CD4-positive, alpha-beta memory T cell (primary cell): ENCODE data around the gene TDRD7. TPM values are rescaled to one million over a fixed set of nuclear protein-coding genes. Genes with fewer than 3 reads are reported as not detected.
"Not testable (repeated sequence)": the region's sequence is repeated elsewhere in the genome, so short reads cannot be mapped to it uniquely, and the experiment has no call there.

Experiments
- CTCF ChIA-PET: fragments of 350-600 bp; sonication (Branson Sonifier 250); formaldehyde crosslinking; loops from one replicate; lab custom pipeline; 2021; ENCODE audit warnings: inconsistent platforms; ENCODE audit not compliant: partially characterized antibody; lab: Charles Lee
- POLR2A ChIA-PET: fragments of 350-600 bp; sonication (Branson Sonifier 250); formaldehyde crosslinking; loops from one replicate; lab custom pipeline; 2021; ENCODE audit not compliant: partially characterized antibody; lab: Charles Lee
- DNase-seq, 5 donors: peaks; one replicate each; pipeline versions ENCODE4 v3.0.0 to v3.0.0-alpha.2; 2020 to 2022; ENCODE audit warnings: mixed read lengths in 1 of 5
- H3K27ac ChIP-seq: one replicate; pipeline ENCODE4 v1.7.0; 2013; ENCODE audit warnings: low read depth, low read length
- H3K27me3 ChIP-seq: 2 replicates; pipeline ENCODE4 v1.7.0; 2013; ENCODE audit warnings: mild to moderate bottlenecking, low read length, moderate library complexity; ENCODE audit not compliant: insufficient read depth
- H3K36me3 ChIP-seq: 2 replicates; pipeline ENCODE4 v1.7.0; 2013; ENCODE audit warnings: mild to moderate bottlenecking, low read length, moderate library complexity; ENCODE audit not compliant: insufficient read depth
- H3K4me1 ChIP-seq: 2 replicates; pipeline ENCODE4 v1.7.0; 2013; ENCODE audit warnings: mild to moderate bottlenecking, low read length, moderate library complexity; ENCODE audit not compliant: insufficient read depth
- H3K4me3 ChIP-seq, 2 donors: one replicate each; pipeline ENCODE4 v1.7.0; 2013; ENCODE audit warnings: low read length in 2 of 2, mild to moderate bottlenecking in 1 of 2
- H3K9me3 ChIP-seq, 2 donors: one replicate each; pipeline ENCODE4 v1.7.0; 2013; ENCODE audit warnings: low read length in 2 of 2, control low read depth in 1 of 2; ENCODE audit not compliant: control insufficient read depth in 1 of 2
- H3K27ac Mint-ChIP-seq, 7 donors: one replicate each; pipeline ENCODE4 v1.8.0; 2020 to 2021; ENCODE audit warnings: mixed read lengths in 7 of 7, mild to moderate bottlenecking in 6 of 7, inconsistent platforms in 3 of 7, moderate library complexity in 3 of 7
- H3K27me3 Mint-ChIP-seq, 2 donors: one replicate each; pipeline ENCODE4 v1.8.0; 2020 to 2021; ENCODE audit warnings: mixed read lengths in 2 of 2
- H3K36me3 Mint-ChIP-seq, 2 donors: one replicate each; pipeline ENCODE4 v1.8.0; 2020 to 2021; ENCODE audit warnings: mixed read lengths in 2 of 2, inconsistent platforms in 1 of 2, mild to moderate bottlenecking in 1 of 2
- H3K4me1 Mint-ChIP-seq, 4 donors: one replicate each; pipeline ENCODE4 v1.8.0; 2020 to 2021; ENCODE audit warnings: mixed read lengths in 4 of 4, mild to moderate bottlenecking in 1 of 4
- H3K4me3 Mint-ChIP-seq, 8 donors: one replicate each; pipeline ENCODE4 v1.8.0; 2020 to 2021; ENCODE audit warnings: mixed read lengths in 8 of 8, mild to moderate bottlenecking in 7 of 8, moderate library complexity in 6 of 8, inconsistent platforms in 3 of 8
- H3K9me3 Mint-ChIP-seq, 8 donors: one replicate each; pipeline ENCODE4 v1.8.0; 2020 to 2021; ENCODE audit warnings: mixed read lengths in 8 of 8, mild to moderate bottlenecking in 5 of 8, inconsistent platforms in 3 of 8, moderate library complexity in 1 of 8
- intact Hi-C: fragments of 100-400 bp; cut with micrococcal nuclease; formaldehyde crosslinking; loops from one replicate; pipeline ENCODE4 v1.15.1; 2023
- polyA plus RNA-seq, 2 donors: library from polyadenylated mRNA; unstranded; fragments of 300-500 nt; fragmentation: Illumina TruSeq; gene quantifications; one replicate each; pipeline ENCODE4 v1.2.3, GENCODE V29; 2021
- total RNA-seq, 2 experiments: library from RNA; stranded (reverse); gene quantifications; one replicate each; pipeline ENCODE4 v1.2.3, GENCODE V29; 2021

TDRD7 gene
- total and polyA plus RNA-seq, 4 experiments from 2014 or later = 5.6 to 13.6 (median 11.4) TPM

- H3K27me3 Mint-ChIP-seq, H3K4me1 Mint-ChIP-seq, POLR2A ChIA-PET, H3K4me1 ChIP-seq, H3K27ac Mint-ChIP-seq, H3K27me3 ChIP-seq, H3K4me3 Mint-ChIP-seq, H3K27ac ChIP-seq, intact Hi-C loops, H3K9me3 Mint-ChIP-seq, CTCF ChIA-PET, H3K9me3 ChIP-seq, H3K4me3 ChIP-seq, H3K36me3 ChIP-seq, DNase-seq: not testable (repeated sequence)
- peaks cover 29 to 45% of the 10 kb centered on the region in 2 donors for H3K36me3 Mint-ChIP-seq
Measured at GRCh38 chr9:97453573-97453972, 41.7 kb downstream of the TDRD7 start.

- H3K27ac Mint-ChIP-seq, H3K27me3 Mint-ChIP-seq, H3K36me3 ChIP-seq, H3K9me3 ChIP-seq, POLR2A ChIA-PET, H3K4me3 ChIP-seq, H3K4me1 ChIP-seq, H3K27ac ChIP-seq, H3K4me1 Mint-ChIP-seq, intact Hi-C loops, H3K4me3 Mint-ChIP-seq, H3K27me3 ChIP-seq, H3K9me3 Mint-ChIP-seq, DNase-seq: not testable (repeated sequence)
- peaks cover 30 to 40% of the 10 kb centered on the region in 2 donors for H3K36me3 Mint-ChIP-seq
- CTCF ChIA-PET = interaction anchor here (1.9 kb wide), 1 partner anchor 12 kb away, joined by 6 read pairs; no protein-coding TSS in a partner anchor
Measured at GRCh38 chr9:97456841-97457240, 44.9 kb downstream of the TDRD7 start.

- Histone ChIP-seq H3K9me3 (no peaks in the 10 kb centered on the region), H3K4me3 (no peak overlapping the region), H3K27me3 (no peaks in the 10 kb centered on the region), H3K36me3 (no peaks in the 10 kb centered on the region), H3K4me1 (no peaks in the 10 kb centered on the region), H3K27ac (no peak overlapping the region)
- Mint-ChIP-seq H3K4me3 (no peak overlapping the region), H3K4me1 (no peaks in the 10 kb centered on the region), H3K36me3 (peaks cover 34 to 39% of the 10 kb centered on the region in 2 donors), H3K27me3 (no peaks in the 10 kb centered on the region), H3K27ac (no peak overlapping the region), H3K9me3 (peaks cover 0 to 8% (median 0%) of the 10 kb centered on the region in 8 donors)
- CTCF ChIA-PET = interaction anchor here (1.0 kb wide), 1 partner anchor 8 kb away, joined by 3 read pairs; no protein-coding TSS in a partner anchor
- intact Hi-C loops = no loop called here
- DNase-seq = no peak
- POLR2A ChIA-PET = interaction anchor here (0.9 kb wide), 1 partner anchor 29 kb away, joined by 3 read pairs; no protein-coding TSS in a partner anchor
Measured at GRCh38 chr9:97459326-97459725, 47.4 kb downstream of the TDRD7 start.

- no peak overlapping the region for H3K4me3 Mint-ChIP-seq
- no peak overlapping the region for H3K27ac Mint-ChIP-seq
- Histone ChIP-seq H3K9me3 (no peaks in the 10 kb centered on the region), H3K27me3 (no peaks in the 10 kb centered on the region), H3K36me3 (no peaks in the 10 kb centered on the region), H3K4me3 (no peak overlapping the region), H3K27ac (no peak overlapping the region), H3K4me1 (no peaks in the 10 kb centered on the region)
- ChIA-PET CTCF (interaction anchor here (1.4 kb wide), 1 partner anchor 136 kb away, joined by 5 read pairs; no protein-coding TSS in a partner anchor), POLR2A (no interaction called here)
- no peaks in the 10 kb centered on the region for H3K9me3 Mint-ChIP-seq
- DNase-seq = peak in 1 of 5 donors; percentile 22
- H3K36me3 Mint-ChIP-seq = peaks cover 37 to 42% of the 10 kb centered on the region in 2 donors
- H3K4me1 Mint-ChIP-seq = no peaks in the 10 kb centered on the region
- intact Hi-C loops = no loop called here
- H3K27me3 Mint-ChIP-seq = no peaks in the 10 kb centered on the region
Measured at GRCh38 chr9:97462159-97462558, 50.3 kb downstream of the TDRD7 start.

- peaks cover 44 to 48% of the 10 kb centered on the region in 2 donors for H3K36me3 Mint-ChIP-seq
- CTCF ChIA-PET = no interaction called here
Measured at GRCh38 chr9:97462914-97463313, 51.0 kb downstream of the TDRD7 start.

GRCh38 chr9:97468658-97469448, 57.0 kb downstream of the TDRD7 start:
- ChIA-PET POLR2A (no interaction called here), CTCF (interaction anchor here (1.6 to 6.5 kb wide), 6 partner anchors 13 to 186 kb away, joined by 5 to 68 read pairs (median 6); no protein-coding TSS in a partner anchor)
- Mint-ChIP-seq H3K9me3 (no peaks in the 10 kb centered on the region), H3K27ac (peak overlapping the region in 2 of 7 donors; percentile 7 to 44), H3K4me3 (no peak overlapping the region), H3K27me3 (no peaks in the 10 kb centered on the region), H3K4me1 (no peaks in the 10 kb centered on the region), H3K36me3 (peaks cover 32 to 57% of the 10 kb centered on the region in 2 donors)
- Histone ChIP-seq H3K36me3 (peaks cover 1% of the 10 kb centered on the region), H3K9me3 (no peaks in the 10 kb centered on the region), H3K27me3 (no peaks in the 10 kb centered on the region), H3K4me3 (no peak overlapping the region), H3K4me1 (peaks cover 5% of the 10 kb centered on the region), H3K27ac (no peak overlapping the region)
- intact Hi-C loops = loop anchor here (1.0 kb wide), 2 partner anchors 129 to 146 kb away; no protein-coding TSS in a partner anchor
- DNase-seq = peak in 3 of 5 donors; percentile 13 to 16 (median 15)

More at GRCh38 chr9:97462914-97463313, 51.0 kb downstream of the TDRD7 start:
- H3K4me1 Mint-ChIP-seq = no peaks in the 10 kb centered on the region
- H3K27me3 Mint-ChIP-seq = no peaks in the 10 kb centered on the region
- no peaks in the 10 kb centered on the region for H3K9me3 Mint-ChIP-seq
- H3K4me3 Mint-ChIP-seq = no peak overlapping the region
- no peaks in the 10 kb centered on the region for H3K9me3 ChIP-seq
- intact Hi-C loops = no loop called here
- no peak overlapping the region for H3K27ac Mint-ChIP-seq
- POLR2A ChIA-PET = no interaction called here
- H3K27ac ChIP-seq = no peak overlapping the region
- H3K4me1 ChIP-seq = no peaks in the 10 kb centered on the region
- no peaks in the 10 kb centered on the region for H3K36me3 ChIP-seq
- DNase-seq = no peak
- no peak overlapping the region for H3K4me3 ChIP-seq
- no peaks in the 10 kb centered on the region for H3K27me3 ChIP-seq

- POLR2A ChIA-PET = no interaction called here
- H3K36me3 ChIP-seq = peaks cover 12% of the 10 kb centered on the region
Measured at GRCh38 chr9:97470076-97470475, 58.2 kb downstream of the TDRD7 start.

More at GRCh38 chr9:97470076-97470475, 58.2 kb downstream of the TDRD7 start:
- Histone ChIP-seq H3K9me3 (no peaks in the 10 kb centered on the region), H3K4me1 (peaks cover 5% of the 10 kb centered on the region), H3K27me3 (no peaks in the 10 kb centered on the region), H3K27ac (no peak overlapping the region), H3K4me3 (no peak overlapping the region)
- Mint-ChIP-seq H3K36me3 (peaks cover 40 to 64% of the 10 kb centered on the region in 2 donors), H3K27ac (peak overlapping the region in 1 of 7 donors; percentile 46), H3K4me1 (no peaks in the 10 kb centered on the region), H3K4me3 (no peak overlapping the region), H3K27me3 (no peaks in the 10 kb centered on the region), H3K9me3 (no peaks in the 10 kb centered on the region)
- no peak for DNase-seq
- CTCF ChIA-PET = interaction anchor here (1.3 to 6.5 kb wide), 5 partner anchors 59 to 185 kb away, joined by 4 to 68 read pairs (median 5); no protein-coding TSS in a partner anchor
- intact Hi-C loops = no loop called here
